Liver (tissue), 9 donors: Measurements from ENCODE around the gene MBNL2. TPM values are rescaled to one million over a fixed set of nuclear protein-coding genes. Genes with fewer than 3 reads are reported as not detected.
"Not testable (repeated sequence)": the region's sequence is repeated elsewhere in the genome, so short reads cannot be mapped to it uniquely, and the experiment has no call there.

Experiments used
- DNase-seq: peaks from one replicate; pipeline ENCODE4 v3.0.0-alpha.2; 2017; ENCODE audit warnings: low spot score
- H3K27ac ChIP-seq, 2 donors: one replicate each; pipeline ENCODE4 v1.7.0; 2013; ENCODE audit warnings: inconsistent platforms in 2 of 2, low read length in 2 of 2, control low read depth in 1 of 2, low read depth in 1 of 2, mild to moderate bottlenecking in 1 of 2
- H3K27me3 ChIP-seq, 4 donors: one replicate each; pipeline versions ENCODE4 v1.6.1 to v1.7.0; 2013; ENCODE audit warnings: low read length in 3 of 4, inconsistent platforms in 1 of 4, mild to moderate bottlenecking in 1 of 4, moderate library complexity in 1 of 4; ENCODE audit not compliant: control insufficient read depth in 4 of 4, insufficient read depth in 4 of 4
- H3K36me3 ChIP-seq, 4 donors: one replicate each; pipeline versions ENCODE4 v1.6.1 to v1.7.0; 2013; ENCODE audit warnings: low read length in 3 of 4, mild to moderate bottlenecking in 3 of 4, low read depth in 1 of 4, moderate library complexity in 1 of 4; ENCODE audit not compliant: control insufficient read depth in 4 of 4, insufficient read depth in 3 of 4
- H3K4me1 ChIP-seq, 4 donors: one replicate each; pipeline versions ENCODE4 v1.6.1 to v1.7.0; 2013; ENCODE audit warnings: low read length in 3 of 4, mild to moderate bottlenecking in 3 of 4, moderate library complexity in 1 of 4; ENCODE audit not compliant: control insufficient read depth in 4 of 4, insufficient read depth in 4 of 4
- H3K4me3 ChIP-seq, 3 donors: one replicate each; pipeline versions ENCODE4 v1.6.1 to v1.7.0; 2013; ENCODE audit warnings: low read length in 3 of 3, control low read depth in 1 of 3, low read depth in 1 of 3, mild to moderate bottlenecking in 1 of 3
- H3K9ac ChIP-seq, 2 donors: one replicate each; pipeline ENCODE4 v1.7.0; 2013; ENCODE audit warnings: low read length in 2 of 2, mild to moderate bottlenecking in 2 of 2, moderate library complexity in 2 of 2, control low read depth in 1 of 2, low read depth in 1 of 2
- H3K9me3 ChIP-seq, 4 donors: one replicate each; pipeline versions ENCODE4 v1.6.1 to v1.7.0; 2013; ENCODE audit warnings: low read length in 3 of 4; ENCODE audit not compliant: control insufficient read depth in 4 of 4
- FOXA1 ChIP-seq: IDR thresholded peaks from 2 replicates; pipeline ENCODE4 v1.6.1; 2016; ENCODE audit warnings: antibody characterized with exemption
- FOXA2 ChIP-seq: IDR thresholded peaks from 2 replicates; pipeline ENCODE4 v1.6.1; 2016; ENCODE audit warnings: antibody characterized with exemption
- HNF4A ChIP-seq, 2 donors: conservative IDR thresholded peaks; 2 replicates each; pipeline ENCODE4 v1.6.1; 2016; ENCODE audit warnings: antibody characterized with exemption in 2 of 2, mild to moderate bottlenecking in 2 of 2
- HNF4G ChIP-seq: IDR thresholded peaks from 2 replicates; pipeline ENCODE4 v1.6.1; 2016; ENCODE audit warnings: antibody characterized with exemption
- RAD21 ChIP-seq, 2 donors: IDR thresholded peaks; 2 replicates each; pipeline ENCODE4 v1.6.1; 2016; ENCODE audit warnings: antibody characterized with exemption in 2 of 2, mild to moderate bottlenecking in 2 of 2
- REST ChIP-seq: IDR thresholded peaks from 2 replicates; pipeline ENCODE4 v1.6.1; 2016; ENCODE audit warnings: antibody characterized with exemption, mild to moderate bottlenecking
- YY1 ChIP-seq: IDR thresholded peaks from 2 replicates; pipeline ENCODE4 v1.6.1; 2016; ENCODE audit warnings: antibody characterized with exemption, mild to moderate bottlenecking
- WGBS: extraction: QIAGEN DNeasy Blood & Tissue Kit; methylation state at CpG from one replicate; pipeline ENCODE4 v1.1.7; 2013; 5-methylcytosine and 5-hydroxymethylcytosine counted together
- polyA plus RNA-seq, 2 donors: library from polyadenylated mRNA; stranded (reverse) in 1 of 2; unstranded in 1 of 2; fragments of 200-250 nt in 1 of 2; fragments of >200 nt in 1 of 2; fragmentation: Nextera tagmentation in 1 of 2; extraction: Ambion mirVana in 1 of 2; gene quantifications; one replicate each; pipeline versions ENCODE4 v1.2.1 to v1.2.3, GENCODE V29; 2013 to 2015
- total RNA-seq, 2 donors: library from RNA; depleted of rRNA; stranded (reverse); fragments of >200 nt; gene quantifications; one replicate each; pipeline ENCODE4 v1.2.3, GENCODE V29; 2014
- TF ChIP-seq, protein P1 (sequence below): IDR thresholded peaks from 2 replicates; pipeline ENCODE4 v1.6.1; 2016; ENCODE audit warnings: antibody characterized with exemption
- TF ChIP-seq, protein P2 (sequence below): fragments of 150-350 bp; IDR thresholded peaks from 2 replicates; pipeline ENCODE4 v1.5.1; 2017; ENCODE audit warnings: improper control_type of control experiment, low read depth, low read length; ENCODE audit not compliant: missing input control
- TF ChIP-seq, protein P3 (sequence below): IDR thresholded peaks from 2 replicates; pipeline ENCODE4 v1.6.1; 2016; ENCODE audit warnings: antibody characterized with exemption
- donor health status: healthy.
- donor health status: healthy.
- donor health status: healthy.
- donor health status: healthy.
- donor health status: healthy.

The MBNL2 gene
- total and polyA plus RNA-seq, 4 donors, result 16.0 to 49.6 (median 36.8) TPM

- no peaks in the 10 kb centered on the region for H3K9me3 ChIP-seq
- 59% methylated on average over 1 of the region's 1 CpG for WGBS
- no peaks in the 10 kb centered on the region for H3K27me3 ChIP-seq
- no peak for DNase-seq
- H3K9ac ChIP-seq, result no peak overlapping the region
- no peak overlapping the region for H3K4me3 ChIP-seq
- no peaks in the 10 kb centered on the region for H3K36me3 ChIP-seq
- TF ChIP-seq, protein P1, sequence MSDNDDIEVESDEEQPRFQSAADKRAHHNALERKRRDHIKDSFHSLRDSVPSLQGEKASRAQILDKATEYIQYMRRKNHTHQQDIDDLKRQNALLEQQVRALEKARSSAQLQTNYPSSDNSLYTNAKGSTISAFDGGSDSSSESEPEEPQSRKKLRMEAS, result no peak
- TF ChIP-seq YY1 (no peak), REST (no peak), FOXA1 (no peak), FOXA2 (no peak)
- H3K4me1 ChIP-seq, result no peaks in the 10 kb centered on the region
- H3K27ac ChIP-seq, result no peak overlapping the region
These were observed 16.7 kb upstream of the MBNL2 start for GRCh38 chr13:97205465-97205864.

GRCh38 chr13:97205982-97206381 lies 16.2 kb upstream of the MBNL2 start:
- H3K36me3 ChIP-seq, result no peaks in the 10 kb centered on the region
- TF ChIP-seq RAD21 (IDR thresholded peaks at IDR 0.05) (no peak), HNF4G (no peak), HNF4A (conservative IDR thresholded peaks at IDR 0.05) (no peak)
- TF ChIP-seq, protein P2, sequence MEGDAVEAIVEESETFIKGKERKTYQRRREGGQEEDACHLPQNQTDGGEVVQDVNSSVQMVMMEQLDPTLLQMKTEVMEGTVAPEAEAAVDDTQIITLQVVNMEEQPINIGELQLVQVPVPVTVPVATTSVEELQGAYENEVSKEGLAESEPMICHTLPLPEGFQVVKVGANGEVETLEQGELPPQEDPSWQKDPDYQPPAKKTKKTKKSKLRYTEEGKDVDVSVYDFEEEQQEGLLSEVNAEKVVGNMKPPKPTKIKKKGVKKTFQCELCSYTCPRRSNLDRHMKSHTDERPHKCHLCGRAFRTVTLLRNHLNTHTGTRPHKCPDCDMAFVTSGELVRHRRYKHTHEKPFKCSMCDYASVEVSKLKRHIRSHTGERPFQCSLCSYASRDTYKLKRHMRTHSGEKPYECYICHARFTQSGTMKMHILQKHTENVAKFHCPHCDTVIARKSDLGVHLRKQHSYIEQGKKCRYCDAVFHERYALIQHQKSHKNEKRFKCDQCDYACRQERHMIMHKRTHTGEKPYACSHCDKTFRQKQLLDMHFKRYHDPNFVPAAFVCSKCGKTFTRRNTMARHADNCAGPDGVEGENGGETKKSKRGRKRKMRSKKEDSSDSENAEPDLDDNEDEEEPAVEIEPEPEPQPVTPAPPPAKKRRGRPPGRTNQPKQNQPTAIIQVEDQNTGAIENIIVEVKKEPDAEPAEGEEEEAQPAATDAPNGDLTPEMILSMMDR, result no peak
- TF ChIP-seq, protein P3, sequence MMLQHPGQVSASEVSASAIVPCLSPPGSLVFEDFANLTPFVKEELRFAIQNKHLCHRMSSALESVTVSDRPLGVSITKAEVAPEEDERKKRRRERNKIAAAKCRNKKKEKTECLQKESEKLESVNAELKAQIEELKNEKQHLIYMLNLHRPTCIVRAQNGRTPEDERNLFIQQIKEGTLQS, result no peak
- no peaks in the 10 kb centered on the region for H3K4me1 ChIP-seq
- no peak for DNase-seq
- 51% methylated on average over 3 of the region's 3 CpGs for WGBS
- no peaks in the 10 kb centered on the region for H3K27me3 ChIP-seq
- H3K4me3 ChIP-seq, result no peak overlapping the region
- no peak overlapping the region for H3K9ac ChIP-seq
- no peaks in the 10 kb centered on the region for H3K9me3 ChIP-seq
- H3K27ac ChIP-seq, result no peak overlapping the region

DNA sequence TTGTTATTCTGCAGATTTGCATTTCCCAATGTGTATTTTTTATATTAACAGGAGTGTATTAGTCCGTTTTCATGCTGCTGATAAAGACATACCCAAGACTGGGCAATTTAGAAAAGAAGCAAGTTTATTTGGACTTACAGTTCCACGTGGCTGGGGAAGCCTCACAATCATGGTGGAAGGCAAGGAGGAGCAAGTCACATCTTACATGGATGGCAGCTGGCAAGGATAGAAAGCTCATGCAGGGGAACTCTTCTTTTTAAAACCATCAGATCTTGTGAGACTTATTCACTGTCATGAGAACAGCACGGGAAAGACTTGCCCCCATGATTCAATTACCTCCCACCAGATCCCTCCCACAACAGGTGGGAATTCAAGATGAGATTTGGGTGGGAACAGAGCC lies 14.9 kb upstream of the MBNL2 start:
- not testable (repeated sequence) for H3K4me1 ChIP-seq, H3K27me3 ChIP-seq, H3K4me3 ChIP-seq, H3K36me3 ChIP-seq, H3K9me3 ChIP-seq, H3K9ac ChIP-seq, H3K27ac ChIP-seq, DNase-seq
- WGBS, result 91% methylated on average over 3 of the region's 3 CpGs
